Measurements from ENCODE around the gene IFT20. TPM values are rescaled to one million over a fixed set of nuclear protein-coding genes. Genes with fewer than 3 reads are reported as not detected.

Gene IFT20
- total RNA-seq, 2 donors from 2014 or later: 30.9 to 31.5 TPM

- H3K9ac ChIP-seq (ENCODE audit: low read depth in 2 of 2, low read length in 2 of 2): no peak overlapping the region
- no peak for DNase-seq
- no peak overlapping the region for H3K4me3 ChIP-seq
- peaks cover 18% of the 10 kb centered on the region for H3K36me3 ChIP-seq
- intact Hi-C loops (cut with DNase I): no loop called here
- H3K9me3 ChIP-seq: no peaks in the 10 kb centered on the region
- no peak overlapping the region for H3K27ac ChIP-seq
- TF ChIP-seq, protein P1, sequence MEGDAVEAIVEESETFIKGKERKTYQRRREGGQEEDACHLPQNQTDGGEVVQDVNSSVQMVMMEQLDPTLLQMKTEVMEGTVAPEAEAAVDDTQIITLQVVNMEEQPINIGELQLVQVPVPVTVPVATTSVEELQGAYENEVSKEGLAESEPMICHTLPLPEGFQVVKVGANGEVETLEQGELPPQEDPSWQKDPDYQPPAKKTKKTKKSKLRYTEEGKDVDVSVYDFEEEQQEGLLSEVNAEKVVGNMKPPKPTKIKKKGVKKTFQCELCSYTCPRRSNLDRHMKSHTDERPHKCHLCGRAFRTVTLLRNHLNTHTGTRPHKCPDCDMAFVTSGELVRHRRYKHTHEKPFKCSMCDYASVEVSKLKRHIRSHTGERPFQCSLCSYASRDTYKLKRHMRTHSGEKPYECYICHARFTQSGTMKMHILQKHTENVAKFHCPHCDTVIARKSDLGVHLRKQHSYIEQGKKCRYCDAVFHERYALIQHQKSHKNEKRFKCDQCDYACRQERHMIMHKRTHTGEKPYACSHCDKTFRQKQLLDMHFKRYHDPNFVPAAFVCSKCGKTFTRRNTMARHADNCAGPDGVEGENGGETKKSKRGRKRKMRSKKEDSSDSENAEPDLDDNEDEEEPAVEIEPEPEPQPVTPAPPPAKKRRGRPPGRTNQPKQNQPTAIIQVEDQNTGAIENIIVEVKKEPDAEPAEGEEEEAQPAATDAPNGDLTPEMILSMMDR (IDR thresholded peaks at IDR 0.05): no peak
- H3K27me3 ChIP-seq: no peaks in the 10 kb centered on the region
- H3K4me1 ChIP-seq: no peaks in the 10 kb centered on the region
Measured at GRCh38 chr17:28344435-28344901, 9.2 kb upstream of the IFT20 start.

- Histone ChIP-seq H3K4me3 (no peak overlapping the region), H3K9me3 (no peaks in the 10 kb centered on the region), H3K27ac (no peak overlapping the region), H3K36me3 (peaks cover 18% of the 10 kb centered on the region), H3K4me1 (no peaks in the 10 kb centered on the region), H3K9ac (ENCODE audit: low read depth in 2 of 2, low read length in 2 of 2) (no peak overlapping the region), H3K27me3 (no peaks in the 10 kb centered on the region)
- TF ChIP-seq, protein P1 (IDR thresholded peaks at IDR 0.05): no peak
- no peak for DNase-seq
- intact Hi-C loops (cut with DNase I): no loop called here
Measured at GRCh38 chr17:28344011-28344410, 8.7 kb upstream of the IFT20 start.

DNA sequence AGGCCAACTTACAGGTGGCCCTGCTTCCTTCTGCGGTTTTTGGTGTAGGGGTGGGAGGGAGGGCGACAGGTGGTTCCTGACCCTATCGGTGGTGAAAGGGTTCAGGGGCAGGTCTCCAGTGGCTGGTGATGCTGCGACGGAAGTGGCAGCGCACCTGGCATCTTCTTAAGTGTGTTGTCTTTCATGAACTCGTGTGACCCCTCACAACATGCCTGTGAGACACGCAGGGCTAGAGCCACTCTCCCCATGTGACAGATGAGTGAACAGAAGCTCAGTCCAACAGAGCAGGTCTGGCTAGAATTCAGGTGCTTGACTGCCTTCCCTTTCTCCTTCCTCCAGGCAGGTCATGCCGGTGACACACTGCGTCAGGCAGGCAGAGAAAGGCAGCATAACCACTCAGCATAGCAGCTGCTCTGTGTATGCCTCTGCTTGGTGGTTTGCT lies 8.2 kb upstream of the IFT20 start:
- intact Hi-C loops (cut with DNase I): no loop called here
- H3K9me3 ChIP-seq: no peaks in the 10 kb centered on the region
- H3K36me3 ChIP-seq: peaks cover 18% of the 10 kb centered on the region
- H3K9ac ChIP-seq (ENCODE audit: low read depth in 2 of 2, low read length in 2 of 2): no peak overlapping the region
- H3K4me3 ChIP-seq: no peak overlapping the region
- TF ChIP-seq, protein P1 (IDR thresholded peaks at IDR 0.05): no peak
- H3K4me1 ChIP-seq: no peaks in the 10 kb centered on the region
- DNase-seq: no peak
- no peaks in the 10 kb centered on the region for H3K27me3 ChIP-seq
- H3K27ac ChIP-seq: no peak overlapping the region

DNA sequence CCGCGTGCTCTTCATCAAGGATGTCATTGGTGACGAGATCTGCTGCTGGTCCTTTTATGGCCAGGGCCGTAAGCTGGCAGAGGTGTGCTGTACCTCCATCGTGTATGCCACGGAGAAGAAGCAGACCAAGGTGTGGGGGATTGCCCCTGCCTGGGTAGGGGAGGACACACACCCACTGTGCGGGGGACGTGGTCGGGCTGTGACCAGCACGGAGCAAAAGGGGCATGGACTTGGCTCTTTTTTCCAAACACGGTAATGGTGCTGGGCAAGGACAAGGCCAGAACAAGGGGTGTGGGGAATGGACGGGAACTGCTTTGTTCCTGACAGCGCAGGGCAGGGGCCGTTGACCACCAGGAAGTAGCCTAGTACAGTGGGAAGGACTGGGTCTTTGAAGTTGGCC lies 7.0 kb upstream of the IFT20 start:
- TF ChIP-seq, protein P1 (IDR thresholded peaks at IDR 0.05): no peak
- Histone ChIP-seq H3K4me1 (no peaks in the 10 kb centered on the region), H3K9me3 (no peaks in the 10 kb centered on the region), H3K27ac (no peak overlapping the region), H3K4me3 (no peak overlapping the region), H3K27me3 (no peaks in the 10 kb centered on the region), H3K9ac (ENCODE audit: low read depth in 2 of 2, low read length in 2 of 2) (no peak overlapping the region), H3K36me3 (peaks cover 14% of the 10 kb centered on the region)
- intact Hi-C loops (cut with DNase I): no loop called here
- DNase-seq: no peak

- Histone ChIP-seq H3K9ac (ENCODE audit: low read depth in 2 of 2, low read length in 2 of 2) (no peak overlapping the region), H3K36me3 (peaks cover 14% of the 10 kb centered on the region), H3K4me3 (no peak overlapping the region), H3K4me1 (peaks cover 4% of the 10 kb centered on the region), H3K27me3 (no peaks in the 10 kb centered on the region), H3K9me3 (no peaks in the 10 kb centered on the region), H3K27ac (no peak overlapping the region)
- no peak for DNase-seq
- intact Hi-C loops (cut with DNase I): no loop called here
- TF ChIP-seq, protein P1 (IDR thresholded peaks at IDR 0.05): no peak
Measured at GRCh38 chr17:28341516-28341915, 6.2 kb upstream of the IFT20 start.

Data from colonic mucosa (tissue), 4 donors.